NT2/D1 (cell line): Measurements from ENCODE around the gene DGKH.

Experiments used
- SUZ12 ChIP-seq: IDR thresholded peaks from 2 replicates; pipeline ENCODE4 v1.6.1; 2011; ENCODE audit not compliant: insufficient read length, insufficient read depth; ENCODE audit errors: extremely low read depth
- ZNF274 ChIP-seq: IDR thresholded peaks from 2 replicates; pipeline ENCODE4 v1.6.1; 2011; ENCODE audit warnings: mild to moderate bottlenecking, low read depth, low read length

DNA sequence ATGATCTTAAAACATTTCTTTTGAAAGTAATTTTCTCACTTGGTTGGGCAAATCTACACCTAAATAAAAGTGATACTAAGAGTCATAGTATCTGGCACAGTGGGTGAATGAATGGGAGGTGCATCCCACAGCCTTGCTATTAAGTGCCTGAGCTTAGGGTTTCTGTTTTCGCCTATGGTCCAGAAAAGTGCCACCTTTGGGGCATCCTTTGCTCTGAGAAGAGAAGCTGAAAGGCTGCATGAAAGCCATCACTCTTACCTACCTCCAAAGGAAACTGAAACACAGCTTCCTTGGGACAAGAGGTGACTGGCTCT, 167.9 kb downstream of the DGKH start:
- no peak for TF ChIP-seq ZNF274
- no peak for TF ChIP-seq SUZ12
